A549 (cell line): Measurements from ENCODE around the gene SETDB1.

Source experiments
- CBX2 ChIP-seq: fragments of 200-600 bp; sonication (generic); IDR thresholded peaks from 2 replicates; pipeline ENCODE4 v1.6.1; 2016; ENCODE audit warnings: low read depth, mild to moderate bottlenecking, borderline replicate concordance
- CHD2 ChIP-seq: fragments of 150-350 bp; IDR thresholded peaks from 2 replicates; pipeline ENCODE4 v1.6.1; 2014; ENCODE audit warnings: low read length; ENCODE audit not compliant: partially characterized antibody
- EP300 ChIP-seq, 2 experiments: fragments of >200 bp; sonication (Bioruptor Twin); formaldehyde crosslinking; IDR thresholded peaks; 2 replicates in 1 of 2; 3 replicates in 1 of 2; pipeline ENCODE4 v1.6.1; 2016 to 2017
- FOXS1 ChIP-seq: fragments of 250-450 bp; sonication (Bioruptor Pico); IDR thresholded peaks from 2 replicates; pipeline ENCODE4 v1.5.0; 2020; ENCODE audit warnings: mild to moderate bottlenecking, moderate library complexity
- GATA3 ChIP-seq: IDR thresholded peaks from 2 replicates; pipeline ENCODE4 v1.6.1; 2012; ENCODE audit warnings: borderline replicate concordance
- POLR2A ChIP-seq: IDR thresholded peaks from 2 replicates; pipeline ENCODE4 v1.6.1; 2012; ENCODE audit warnings: mild to moderate bottlenecking, low read length
- SMC3 ChIP-seq: fragments of >200 bp; sonication (Bioruptor Twin); formaldehyde crosslinking; IDR thresholded peaks from 3 replicates; pipeline ENCODE4 v1.6.1; 2018; ENCODE audit warnings: inconsistent platforms
- ZC3H11A ChIP-seq: fragments of 450-650 bp; IDR thresholded peaks from 2 replicates; pipeline ENCODE4 v1.6.1; 2014; ENCODE audit warnings: antibody characterized with exemption, mild to moderate bottlenecking
- TF ChIP-seq, protein P1 (sequence below): fragments of >200 bp; sonication (Bioruptor Twin); formaldehyde crosslinking; IDR thresholded peaks from 3 replicates; pipeline ENCODE4 v1.5.1; 2016

GRCh38 chr1:151005729-151006319 is 79.7 kb downstream of the SETDB1 start:
- TF ChIP-seq ZC3H11A (no peak), GATA3 (no peak), POLR2A (no peak), SMC3 (no peak), EP300 (IDR thresholded peaks at IDR 0.05) (no peak), CHD2 (no peak), CBX2 (no peak), FOXS1 (no peak)
- TF ChIP-seq, protein P1, sequence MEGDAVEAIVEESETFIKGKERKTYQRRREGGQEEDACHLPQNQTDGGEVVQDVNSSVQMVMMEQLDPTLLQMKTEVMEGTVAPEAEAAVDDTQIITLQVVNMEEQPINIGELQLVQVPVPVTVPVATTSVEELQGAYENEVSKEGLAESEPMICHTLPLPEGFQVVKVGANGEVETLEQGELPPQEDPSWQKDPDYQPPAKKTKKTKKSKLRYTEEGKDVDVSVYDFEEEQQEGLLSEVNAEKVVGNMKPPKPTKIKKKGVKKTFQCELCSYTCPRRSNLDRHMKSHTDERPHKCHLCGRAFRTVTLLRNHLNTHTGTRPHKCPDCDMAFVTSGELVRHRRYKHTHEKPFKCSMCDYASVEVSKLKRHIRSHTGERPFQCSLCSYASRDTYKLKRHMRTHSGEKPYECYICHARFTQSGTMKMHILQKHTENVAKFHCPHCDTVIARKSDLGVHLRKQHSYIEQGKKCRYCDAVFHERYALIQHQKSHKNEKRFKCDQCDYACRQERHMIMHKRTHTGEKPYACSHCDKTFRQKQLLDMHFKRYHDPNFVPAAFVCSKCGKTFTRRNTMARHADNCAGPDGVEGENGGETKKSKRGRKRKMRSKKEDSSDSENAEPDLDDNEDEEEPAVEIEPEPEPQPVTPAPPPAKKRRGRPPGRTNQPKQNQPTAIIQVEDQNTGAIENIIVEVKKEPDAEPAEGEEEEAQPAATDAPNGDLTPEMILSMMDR = no peak
